HG03457 (cell line): ENCODE results near the gene MEIS2.

ENCODE experiments used
- ATAC-seq: cut with Tn5 transposase; IDR thresholded peaks from one replicate; pipeline ENCODE4 v1.9.1; 2021; ENCODE audit warnings: moderate number of reproducible peaks; ENCODE audit not compliant: unreplicated experiment

Gene MEIS2

DNA sequence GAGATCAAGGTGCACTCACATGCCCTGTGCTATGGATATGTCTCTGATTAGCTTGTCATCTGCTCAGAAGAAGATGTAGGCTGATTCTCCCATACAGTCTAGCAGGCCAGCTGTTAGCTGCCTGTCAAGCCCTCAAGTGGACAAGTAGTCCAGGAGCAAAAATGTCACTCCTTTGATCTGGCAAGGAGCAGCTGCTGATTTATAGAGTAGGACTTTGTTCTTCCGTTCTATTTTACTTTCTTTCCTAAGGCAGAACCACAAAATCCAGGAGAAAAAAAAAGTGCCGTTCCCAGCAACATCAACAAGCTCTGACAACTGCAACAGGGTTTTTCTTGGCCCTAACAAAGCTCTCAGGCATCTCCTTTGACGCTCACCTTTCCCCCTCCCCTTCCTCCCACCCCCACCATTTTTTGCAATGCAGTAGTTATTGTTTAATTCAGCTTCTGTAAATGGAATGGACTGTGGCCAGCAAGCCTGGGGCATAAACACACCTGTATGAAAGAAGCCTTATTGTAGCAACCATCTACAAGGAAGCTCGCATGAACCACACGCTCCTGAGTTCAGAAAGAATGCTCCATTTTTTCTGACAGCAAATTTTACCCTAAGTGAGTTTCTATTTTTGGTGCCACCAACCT is 196.3 kb downstream of the MEIS2 start:
- ATAC-seq, result no peak

DNA sequence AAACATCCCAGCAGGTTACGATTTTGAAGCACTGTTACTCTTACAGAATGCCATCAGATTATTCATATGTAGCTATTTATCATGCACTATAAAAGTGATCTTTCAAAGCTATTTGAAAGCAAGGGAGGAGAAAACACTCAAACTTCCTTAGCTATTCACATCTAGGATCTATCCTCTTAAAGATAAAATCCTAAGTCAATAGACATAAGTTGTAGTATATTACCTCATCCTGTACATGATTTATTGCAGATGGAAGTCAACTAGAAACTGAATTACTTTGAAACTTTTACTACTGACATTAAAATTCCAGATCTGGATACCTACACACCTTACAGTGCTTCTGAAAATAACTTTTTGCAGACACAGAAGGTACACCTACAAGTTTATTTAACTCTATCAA is 197.2 kb downstream of the MEIS2 start:
- no peak for ATAC-seq

DNA sequence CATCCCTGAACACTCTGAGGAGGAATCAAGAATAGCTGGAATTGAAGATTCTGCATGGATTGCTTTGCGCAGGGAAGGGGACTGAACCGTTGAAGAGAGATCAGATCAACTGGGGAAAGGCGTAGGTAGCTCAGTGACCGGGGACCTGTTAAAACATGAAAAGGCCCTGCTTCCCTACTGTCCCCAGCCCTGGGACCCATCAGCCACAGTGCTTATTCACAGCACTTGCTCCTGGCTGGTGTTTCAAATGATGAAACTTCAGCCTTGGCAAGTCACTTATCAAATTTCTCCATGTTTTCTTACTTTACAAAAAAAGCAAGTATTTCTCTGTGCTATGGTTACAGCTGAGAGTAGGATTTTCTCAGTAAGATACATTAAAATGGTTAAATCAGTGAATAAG is 199.3 kb downstream of the MEIS2 start:
- no peak for ATAC-seq

DNA sequence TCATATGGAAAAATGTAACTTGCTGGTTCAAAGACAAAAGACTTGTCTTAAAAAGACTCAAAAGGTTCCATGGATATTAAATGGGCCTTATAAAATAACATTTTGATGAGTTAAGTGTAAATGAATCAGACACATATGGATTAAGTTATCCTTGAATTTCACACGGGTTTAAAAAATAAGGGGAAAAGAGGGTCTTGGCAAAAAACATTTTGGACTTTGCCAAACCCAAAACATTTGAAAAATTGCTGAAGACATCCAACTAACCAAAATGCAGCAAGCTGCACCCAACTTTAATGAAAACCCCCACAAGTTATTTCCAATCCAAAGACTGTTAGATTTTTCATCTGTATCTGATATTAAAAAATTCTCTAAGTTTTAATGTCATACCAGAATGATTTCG is 200.7 kb downstream of the MEIS2 start:
- no peak for ATAC-seq

DNA sequence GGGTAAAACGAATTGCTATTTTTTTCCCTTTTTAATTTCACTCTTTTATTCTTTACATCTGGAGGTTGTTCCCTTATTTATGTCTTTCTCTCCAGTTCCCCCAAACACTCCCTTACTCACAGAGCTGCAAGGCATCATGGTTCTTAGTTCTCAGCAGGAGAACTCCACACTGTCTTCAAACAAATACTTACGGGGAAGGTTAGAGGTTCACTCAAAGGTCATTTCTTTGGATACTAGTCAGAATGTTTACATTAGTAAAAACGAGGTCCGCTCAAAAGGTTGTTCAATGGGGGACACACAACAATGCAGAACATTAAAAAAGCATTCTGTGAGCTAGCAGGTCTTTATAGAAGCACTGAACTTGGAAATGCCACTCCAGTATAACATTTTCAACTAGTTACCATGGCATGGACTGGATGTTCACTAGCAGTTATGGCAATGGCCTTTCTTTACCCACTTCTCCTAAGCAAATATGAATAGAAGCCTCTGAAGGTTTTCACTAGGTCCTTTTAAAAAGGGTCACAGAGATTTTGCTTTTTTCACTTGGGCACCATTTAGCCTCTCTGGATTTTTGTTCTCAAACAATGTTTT is 201.7 kb downstream of the MEIS2 start:
- no peak for ATAC-seq

- ATAC-seq, result no peak
Measured at GRCh38 chr15:36897834-36898233, 202.5 kb downstream of the MEIS2 start.

DNA sequence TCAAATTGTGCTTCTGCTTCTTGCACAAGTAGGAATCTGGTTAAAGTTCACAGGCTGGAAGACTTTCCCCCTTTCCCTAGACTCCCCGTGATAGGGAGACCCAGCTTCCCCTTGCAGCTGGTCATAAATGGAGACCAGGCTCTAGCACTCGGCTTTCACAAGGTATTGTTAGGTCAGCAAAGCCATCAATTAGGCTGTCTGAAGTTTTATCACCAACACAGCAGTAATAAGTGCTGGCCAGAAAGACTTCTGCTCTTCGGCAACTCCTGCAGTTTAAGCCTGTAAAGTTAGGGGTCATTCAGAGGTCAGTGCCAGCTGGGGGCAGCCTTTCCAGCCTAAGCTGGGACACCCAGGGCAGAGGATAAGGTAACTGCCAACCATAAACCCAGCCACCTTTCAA is 203.4 kb downstream of the MEIS2 start:
- ATAC-seq, result no peak

GRCh38 chr15:36894075-36894474 is 206.3 kb downstream of the MEIS2 start:
- ATAC-seq, result no peak

GRCh38 chr15:36893276-36893675 is 207.1 kb downstream of the MEIS2 start:
- no peak for ATAC-seq

- ATAC-seq, result no peak
Measured at GRCh38 chr15:36888011-36888992, 212.0 kb downstream of the MEIS2 start.

- ATAC-seq, result no peak
Measured at GRCh38 chr15:36887214-36887961, 213.0 kb downstream of the MEIS2 start.

DNA sequence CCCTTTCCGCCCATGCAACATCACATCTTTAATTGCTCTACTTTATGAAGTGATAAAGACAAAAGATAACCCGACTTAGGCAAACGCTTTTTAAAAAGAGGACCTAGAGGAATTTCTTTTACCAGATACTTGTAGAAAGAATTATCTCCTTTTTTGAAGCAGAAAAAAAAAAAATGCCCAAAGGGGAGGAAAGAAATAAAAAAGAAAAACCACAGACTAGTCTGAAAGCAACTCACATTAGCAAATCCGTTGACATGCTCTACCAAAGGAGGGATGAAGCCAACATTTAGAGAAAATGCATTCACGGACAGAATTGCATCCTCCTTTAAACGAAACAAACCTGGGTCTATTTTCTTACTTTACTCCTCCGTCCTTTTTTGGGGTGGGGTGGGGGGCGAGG is 213.6 kb downstream of the MEIS2 start:
- no peak for ATAC-seq

DNA sequence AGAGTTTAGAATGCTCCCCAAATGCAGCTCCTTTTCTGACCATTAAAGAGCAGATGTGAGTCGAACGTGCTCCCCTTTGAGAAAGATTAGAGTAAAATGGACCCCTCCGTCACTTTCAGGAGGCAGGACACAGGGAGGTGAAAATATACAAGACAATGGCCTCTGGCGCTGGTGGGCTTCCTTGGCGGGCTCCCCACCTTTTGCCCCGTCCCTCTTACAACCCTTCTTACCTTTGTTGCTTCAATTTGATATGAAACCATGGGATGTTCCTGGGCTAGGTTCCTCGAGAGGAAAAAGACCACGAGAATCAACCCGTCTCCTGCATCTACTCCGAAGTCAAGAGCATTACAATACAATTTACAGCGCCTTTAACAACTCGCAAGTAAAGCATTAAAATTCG is 214.2 kb downstream of the MEIS2 start:
- ATAC-seq, result no peak

- ATAC-seq, result no peak
Measured at GRCh38 chr15:36885771-36886170, 214.6 kb downstream of the MEIS2 start.

- no peak for ATAC-seq
Measured at GRCh38 chr15:36884936-36885635, 215.3 kb downstream of the MEIS2 start.

GRCh38 chr15:36884518-36884875 is 215.9 kb downstream of the MEIS2 start:
- ATAC-seq, result no peak

DNA sequence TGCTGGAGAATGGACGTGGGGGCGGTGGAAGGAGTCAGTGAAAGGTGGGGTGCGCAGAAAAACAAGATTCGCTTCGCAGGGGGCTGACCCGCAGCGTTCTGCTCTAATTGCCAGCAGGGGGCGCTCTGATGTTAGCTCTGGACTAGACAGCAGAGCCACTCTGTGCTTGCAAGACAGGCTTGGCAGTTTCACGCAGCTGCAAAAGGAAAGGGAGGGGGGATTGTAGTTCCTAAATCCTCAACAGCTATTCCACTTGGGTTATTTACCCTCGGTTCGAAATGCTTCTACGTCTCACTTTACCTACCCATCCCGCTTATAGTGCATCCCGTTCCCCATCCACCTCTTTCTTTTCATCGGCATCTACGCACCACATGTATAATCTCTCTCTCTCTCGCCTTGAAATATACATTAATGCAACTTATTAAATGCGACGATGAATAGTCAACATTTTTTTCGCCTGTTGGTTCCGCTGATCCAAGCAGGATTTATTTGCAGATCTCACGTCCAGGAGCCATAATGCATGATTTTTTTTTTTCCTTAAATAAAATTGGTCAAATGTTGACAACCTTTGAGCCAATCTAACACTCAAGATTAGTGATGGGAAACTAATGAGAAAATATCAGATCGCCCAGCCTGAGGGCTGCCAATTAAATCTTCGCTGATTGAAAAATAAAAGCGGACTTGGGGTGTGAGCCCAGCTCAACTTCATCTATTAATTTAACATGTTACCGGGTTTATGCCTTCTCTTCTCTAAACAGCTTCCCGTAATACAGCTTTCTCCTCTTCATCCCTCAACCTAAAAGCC is 216.4 kb downstream of the MEIS2 start:
- ATAC-seq, result no peak

- no peak for ATAC-seq
Measured at GRCh38 chr15:36882487-36883131, 217.7 kb downstream of the MEIS2 start.

DNA sequence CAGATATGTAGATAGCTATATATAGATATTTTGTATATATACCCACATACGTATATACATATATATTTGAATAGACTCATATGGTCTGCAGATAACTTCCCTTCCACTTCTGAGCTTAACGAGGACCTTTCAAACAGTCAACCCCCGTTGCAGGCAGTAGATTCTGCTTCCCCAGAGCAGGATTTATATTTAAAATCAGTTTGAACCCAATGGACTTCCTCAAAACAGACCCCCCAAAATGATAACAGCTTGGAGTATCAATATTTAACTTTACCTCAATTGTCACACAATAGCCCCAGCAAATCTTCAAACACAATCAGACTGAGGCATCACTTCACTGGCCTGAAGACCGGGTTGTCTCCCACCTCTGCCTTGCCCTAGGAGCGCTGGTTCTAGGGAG is 218.3 kb downstream of the MEIS2 start:
- ATAC-seq, result no peak
